Stimulated activated CD4-positive, alpha-beta T cell treated with anti-CD3 and anti-CD28 coated beads, Interleukin-1b, Interleukin-23, amount 100 ng/mL, for 4 hours (primary cell): ENCODE measurements around the gene EDEM1.
"Not testable (repeated sequence)": the region's sequence is repeated elsewhere in the genome, so short reads cannot be mapped to it uniquely, and the experiment has no call there.

Experiments
- DNase-seq, 2 donors: peaks; one replicate each; pipeline ENCODE4 v3.0.0-alpha.2; 2020; ENCODE audit warnings: low read depth in 2 of 2

Gene EDEM1

DNA sequence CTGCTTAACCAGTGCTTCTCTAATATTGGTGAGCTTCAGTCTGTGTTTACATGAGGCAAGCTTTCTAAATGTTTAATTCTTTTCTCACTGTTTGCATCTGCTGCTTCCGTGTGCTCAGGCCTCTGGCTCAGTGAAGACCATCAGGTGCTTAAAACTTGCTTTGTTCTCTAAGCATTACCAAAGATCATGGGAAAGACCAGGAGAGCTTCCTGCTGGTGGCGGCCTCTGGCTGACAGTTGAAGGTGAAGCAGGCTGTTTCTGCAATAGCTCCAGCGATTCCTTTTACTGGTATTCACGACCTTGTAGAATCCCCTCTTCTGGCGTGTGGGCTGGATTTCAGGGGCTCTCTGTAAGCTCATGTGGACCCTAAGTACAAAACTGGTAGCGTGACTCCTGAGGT is 45.1 kb downstream of the EDEM1 start:
- no peak for DNase-seq

DNA sequence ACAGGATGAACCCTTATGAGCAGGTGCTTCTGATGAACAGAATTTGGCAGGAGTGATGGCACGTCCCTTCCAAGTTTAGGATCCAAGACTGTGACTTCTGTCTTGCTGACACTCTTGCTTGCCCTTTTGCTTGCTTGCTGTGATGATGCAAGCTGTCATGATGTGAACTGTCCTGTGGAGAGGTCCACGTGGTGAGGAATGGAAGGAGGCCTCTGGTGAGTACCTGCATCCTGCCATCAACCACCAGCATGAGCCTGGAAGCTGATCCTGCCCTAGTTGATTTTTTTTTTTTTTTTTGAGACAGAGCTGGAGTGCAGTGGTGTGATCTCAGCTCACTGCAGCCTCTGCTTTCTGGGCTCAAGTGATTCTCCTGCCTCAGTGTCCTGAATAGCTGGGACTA is 45.5 kb downstream of the EDEM1 start:
- no peak for DNase-seq

DNA sequence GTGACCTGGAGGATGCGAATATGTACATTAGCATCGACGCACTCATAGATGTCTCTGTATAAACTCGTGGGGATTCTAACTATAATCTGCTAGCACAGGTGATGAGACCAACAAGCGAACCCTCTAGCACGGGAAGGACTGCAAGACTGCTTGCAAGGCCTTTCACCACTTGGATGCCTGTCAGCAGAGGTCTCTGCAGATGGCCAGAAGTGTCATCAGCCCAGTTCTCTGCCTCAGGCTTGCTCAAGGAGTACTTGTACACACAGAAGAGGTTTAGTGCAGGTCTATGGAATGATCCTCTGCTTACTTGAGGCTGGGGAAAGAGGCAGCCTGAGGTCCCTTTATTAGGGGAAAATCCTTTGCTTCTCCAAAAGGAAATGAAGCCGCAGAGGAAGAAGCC is 48.1 kb downstream of the EDEM1 start:
- DNase-seq, result no peak

DNA sequence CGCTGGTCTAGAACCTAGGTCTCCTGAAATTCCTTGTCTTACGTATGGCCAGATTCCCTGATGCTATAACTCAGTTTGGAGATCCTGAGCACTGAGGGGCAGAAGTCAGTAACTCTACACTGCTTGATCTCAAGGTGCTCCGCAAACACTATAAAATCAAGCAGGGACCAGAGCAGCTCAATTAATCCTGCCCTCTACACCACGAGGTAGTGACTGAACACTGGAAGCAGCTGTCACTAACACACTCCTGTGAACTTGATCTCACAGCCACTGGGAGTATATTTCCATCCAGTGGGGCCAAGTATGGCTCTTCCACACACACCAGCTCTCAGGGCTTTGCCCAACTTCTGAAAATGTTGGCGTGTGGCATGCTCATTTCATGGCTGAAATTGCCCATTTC is 51.0 kb downstream of the EDEM1 start:
- DNase-seq, result no peak

DNA sequence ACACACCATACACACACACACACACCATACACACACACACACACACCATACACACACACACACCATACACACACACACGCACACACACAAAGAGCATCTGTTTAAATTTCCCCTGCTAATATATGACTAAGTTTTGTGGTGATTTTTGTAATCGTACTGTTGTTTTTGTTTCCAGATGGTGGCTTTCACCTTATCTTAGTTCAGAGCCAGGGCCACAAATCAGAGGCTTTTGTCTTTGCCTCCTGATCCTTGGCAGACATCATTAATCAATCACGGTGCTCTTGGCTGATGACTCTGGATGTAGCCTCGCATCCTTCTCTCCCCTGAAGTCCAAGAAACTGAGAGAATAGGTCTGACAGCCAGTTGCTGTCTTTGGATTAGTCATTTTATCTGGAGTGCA is 52.1 kb downstream of the EDEM1 start:
- DNase-seq, result no peak

DNA sequence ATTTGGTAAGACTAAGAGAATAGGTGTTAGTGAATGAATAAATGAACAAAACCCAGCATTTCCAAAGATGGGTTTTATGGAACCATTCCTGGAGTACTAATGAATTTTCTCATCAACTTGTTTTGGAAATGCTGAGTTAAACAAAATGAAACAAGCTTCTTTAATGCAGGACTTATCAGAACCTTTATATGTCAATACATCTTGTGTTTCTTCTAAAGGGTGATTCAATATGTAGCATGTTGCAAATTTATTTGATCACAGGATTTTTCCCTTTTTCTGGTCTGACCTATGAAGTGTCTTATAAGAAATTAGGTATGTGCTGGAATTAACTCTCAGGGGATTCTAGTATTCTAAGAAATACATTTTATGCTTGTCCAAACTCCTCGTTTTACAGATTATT is 53.2 kb downstream of the EDEM1 start:
- no peak for DNase-seq

DNA sequence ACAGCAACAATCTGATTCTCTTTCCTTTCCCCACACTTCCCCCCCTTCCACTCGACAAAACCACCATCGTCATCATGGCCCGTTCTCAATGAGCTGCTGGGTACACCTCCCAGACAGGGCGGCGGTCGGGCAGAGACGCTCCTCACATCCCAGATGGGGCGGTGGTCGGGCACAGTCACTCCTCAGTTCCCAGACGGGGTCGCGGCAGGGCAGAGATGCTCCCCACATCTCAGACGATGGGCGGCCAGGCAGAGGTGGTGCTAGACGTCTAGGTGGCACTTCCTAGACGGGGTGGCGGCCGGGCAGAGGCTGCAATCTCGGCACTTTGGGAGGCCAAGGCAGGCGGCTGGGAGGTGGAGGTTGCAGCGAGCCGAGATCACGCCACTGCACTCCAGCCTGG is 55.3 kb downstream of the EDEM1 start:
- DNase-seq, result not testable (repeated sequence)

DNA sequence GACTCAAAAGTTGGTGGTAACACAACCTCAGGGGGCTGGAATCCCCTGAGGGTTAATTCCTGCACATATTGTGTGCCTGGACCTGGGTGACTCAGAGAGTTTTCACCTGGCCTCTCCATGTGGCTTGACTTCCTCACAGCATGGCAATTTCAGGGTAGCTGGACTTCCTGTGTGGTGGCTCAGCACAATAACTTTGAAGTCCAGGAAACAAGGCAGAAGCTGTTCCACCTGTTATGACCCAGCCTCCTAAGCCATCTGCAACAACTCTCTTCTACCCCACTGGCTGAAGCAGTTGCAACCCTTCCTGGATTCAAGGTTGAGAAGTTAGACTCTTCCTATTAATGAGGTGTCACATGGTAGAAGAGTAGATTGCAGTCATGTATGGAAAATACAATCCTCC is 58.4 kb downstream of the EDEM1 start:
- DNase-seq, result no peak

DNA sequence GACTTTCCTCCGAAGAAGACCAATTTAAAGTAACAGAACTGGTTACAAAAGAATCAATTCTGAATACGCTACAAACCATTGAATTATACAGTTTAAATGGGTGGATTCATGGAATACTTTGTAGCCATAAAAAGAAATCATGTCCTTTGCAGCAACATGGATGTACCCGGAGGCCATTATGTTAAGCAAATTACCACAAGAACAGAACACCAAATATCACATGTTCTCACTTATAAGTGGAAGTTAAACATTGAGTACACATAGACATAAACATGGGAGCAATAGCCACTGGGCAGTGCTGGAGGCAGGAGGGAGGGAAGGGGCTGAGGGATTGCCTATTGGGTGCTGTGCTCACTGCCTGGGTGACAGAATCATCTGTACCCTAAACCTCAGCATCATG is 61.3 kb downstream of the EDEM1 start:
- DNase-seq, result no peak

DNA sequence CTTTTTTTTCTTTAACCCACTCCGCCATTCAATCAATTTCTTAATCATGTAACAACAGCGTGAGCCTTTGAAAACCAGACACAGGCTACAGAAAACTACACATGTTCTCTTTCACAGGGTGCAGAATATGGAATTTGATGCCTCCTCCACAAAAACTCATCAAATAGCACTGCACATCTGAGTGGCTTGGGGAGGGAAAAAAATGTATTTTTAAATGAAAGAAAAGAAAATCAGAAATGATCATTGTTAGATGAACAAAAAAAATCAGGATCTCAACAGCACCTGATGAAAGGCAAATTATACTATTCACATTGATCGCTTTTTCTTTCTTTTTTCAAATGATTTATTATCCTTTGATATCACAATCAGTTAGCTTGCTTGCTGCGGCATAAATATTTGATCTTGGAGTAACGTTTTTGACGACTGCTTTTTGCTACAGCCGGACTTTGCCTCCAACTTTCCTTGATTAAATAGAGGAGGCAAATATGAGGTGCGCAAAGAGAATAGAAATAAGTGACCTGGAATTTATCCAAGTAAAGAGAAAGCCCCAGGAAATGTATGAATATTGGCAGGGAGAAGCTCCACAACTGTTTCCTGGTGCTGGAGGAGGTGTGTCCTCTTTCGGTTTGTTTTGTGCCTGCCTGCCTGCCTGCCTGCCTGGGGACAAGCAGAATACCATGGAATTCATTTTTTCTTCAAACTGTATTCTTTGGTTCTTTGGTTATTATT is 63.1 kb downstream of the EDEM1 start:
- no peak for DNase-seq

DNA sequence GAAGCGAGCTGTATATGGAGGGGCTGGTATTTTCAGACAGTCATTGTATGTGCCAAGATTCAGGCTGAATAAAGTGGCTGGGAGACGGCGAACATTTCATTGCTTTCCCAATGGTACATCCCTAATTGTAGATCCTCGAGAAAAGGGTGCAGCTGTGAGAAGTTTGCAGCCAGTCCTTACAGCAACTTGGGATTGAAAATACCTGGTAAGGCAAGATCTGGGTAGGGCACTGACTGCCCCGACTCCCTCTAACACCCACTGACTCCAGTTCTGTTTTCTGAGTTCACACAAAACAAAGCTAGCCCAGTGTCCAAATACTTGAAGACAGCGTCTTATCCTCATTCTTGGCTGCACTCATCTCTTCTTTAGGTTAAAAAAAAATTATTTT is 63.7 kb downstream of the EDEM1 start:
- no peak for DNase-seq

DNA sequence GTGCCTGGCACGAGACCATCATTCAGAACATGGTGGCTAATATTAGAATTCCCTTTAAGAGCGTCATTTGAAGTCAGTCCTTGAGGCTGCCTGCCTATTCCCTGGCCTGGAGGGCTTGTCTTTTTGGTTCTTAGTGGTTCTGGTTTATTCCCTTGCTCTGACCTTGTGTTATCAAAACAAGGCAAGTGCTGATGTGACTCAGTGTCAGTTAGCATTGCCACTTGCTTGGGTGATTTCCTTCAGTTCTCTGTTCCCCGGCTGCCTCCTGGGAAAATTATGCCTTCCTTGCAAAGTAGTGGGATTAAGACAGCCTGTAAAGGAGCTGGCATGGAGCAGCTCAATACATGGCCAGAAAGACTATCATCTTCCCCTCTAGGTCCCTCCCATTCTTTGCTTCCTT is 64.6 kb downstream of the EDEM1 start:
- no peak for DNase-seq

DNA sequence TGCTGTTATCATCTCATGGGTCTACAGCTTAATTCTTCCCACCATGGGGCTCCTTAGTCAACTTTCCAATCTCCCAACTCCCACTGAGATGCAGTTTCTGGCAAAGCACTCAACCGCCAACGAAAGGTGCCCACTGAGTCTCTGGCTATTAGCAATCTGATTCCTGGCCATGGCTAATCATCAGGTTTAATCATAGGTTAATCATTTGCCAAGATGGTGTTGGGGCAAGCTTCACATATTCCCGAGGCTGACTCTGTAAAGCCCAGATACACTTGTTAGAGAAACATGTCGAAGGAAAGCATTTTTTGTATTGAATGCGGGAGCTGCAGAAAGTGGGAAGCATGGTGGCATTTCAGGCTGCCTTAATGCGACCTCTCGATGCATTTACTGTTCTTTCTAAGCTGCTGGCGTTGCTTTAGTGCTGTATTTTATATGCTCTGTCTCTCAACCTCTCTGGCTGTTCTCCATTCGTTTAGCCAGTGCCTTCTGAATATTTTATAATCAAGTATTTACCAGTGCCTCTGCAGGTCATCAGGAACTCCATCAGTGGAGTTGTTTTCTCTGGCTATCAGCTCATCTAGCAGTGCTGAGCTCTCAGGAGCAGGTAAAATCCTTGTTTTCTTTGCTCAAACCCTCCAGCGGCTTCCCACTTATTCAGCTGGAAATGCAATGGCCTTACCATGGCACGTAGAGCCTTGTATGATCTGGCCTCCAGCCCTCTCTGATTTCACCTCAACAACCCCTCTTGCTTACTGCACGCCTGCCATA is 67.0 kb downstream of the EDEM1 start:
- no peak for DNase-seq

DNA sequence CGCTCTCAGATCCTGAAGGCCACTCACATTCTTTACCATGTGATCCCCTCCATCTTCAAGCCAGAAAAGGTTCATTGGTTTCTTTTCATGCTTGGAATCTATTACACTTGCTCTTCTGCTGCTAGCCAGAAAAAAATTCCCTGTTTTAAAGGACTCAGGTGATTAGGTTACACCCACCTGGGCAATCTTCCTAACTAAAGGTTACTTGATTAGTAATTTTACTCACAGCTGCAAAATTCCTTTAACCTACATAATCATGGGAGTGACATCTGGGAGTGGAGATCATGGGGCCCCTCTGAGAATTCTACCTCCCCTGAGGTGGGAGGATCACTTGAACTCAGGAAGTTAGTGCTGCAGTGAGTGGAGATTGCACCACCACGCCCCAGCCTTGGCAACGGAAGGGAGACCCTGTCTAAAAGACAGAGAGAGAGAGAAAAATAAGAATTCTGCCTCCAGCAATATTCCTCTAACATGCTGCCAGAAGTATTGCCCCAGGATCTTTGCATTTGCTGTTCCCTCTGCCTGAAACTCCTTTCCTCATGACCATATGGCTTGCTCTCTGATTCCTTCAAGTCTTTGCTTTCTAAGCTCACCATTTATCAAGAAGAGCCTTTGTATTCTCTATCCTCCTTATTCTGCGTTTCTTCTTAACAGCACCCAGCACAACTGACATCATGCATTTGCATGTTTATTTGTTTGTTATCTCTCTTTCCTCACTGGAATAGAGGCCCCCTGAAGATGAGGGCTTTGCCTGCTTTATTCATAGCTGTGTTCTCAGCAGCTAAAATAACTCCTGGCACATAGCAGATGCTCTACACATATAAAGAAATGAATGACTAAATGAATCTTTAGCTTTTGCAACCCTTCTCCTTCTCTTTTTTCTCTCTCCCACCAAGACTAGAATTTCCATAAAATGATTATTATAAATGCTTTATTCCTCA is 68.2 kb downstream of the EDEM1 start:
- DNase-seq, result no peak

DNA sequence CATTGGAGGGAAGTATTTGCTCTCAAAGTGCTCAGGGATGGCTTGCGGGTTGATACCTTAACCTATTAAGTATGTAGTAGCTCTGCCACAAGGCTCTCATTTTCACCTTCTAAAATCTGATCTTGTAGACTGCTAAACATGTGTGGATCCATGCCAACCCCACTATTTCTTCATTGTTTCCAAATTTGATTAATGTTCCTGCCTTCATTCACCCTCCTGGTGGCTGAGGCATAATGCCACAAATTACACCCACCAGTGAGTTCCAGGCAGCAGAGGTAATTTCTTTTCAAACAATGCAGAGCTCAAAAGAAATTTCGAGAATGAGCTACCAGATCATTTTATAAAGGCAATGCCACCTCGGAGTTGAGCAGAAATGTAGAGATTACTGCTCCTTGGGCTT is 71.0 kb downstream of the EDEM1 start:
- no peak for DNase-seq

DNA sequence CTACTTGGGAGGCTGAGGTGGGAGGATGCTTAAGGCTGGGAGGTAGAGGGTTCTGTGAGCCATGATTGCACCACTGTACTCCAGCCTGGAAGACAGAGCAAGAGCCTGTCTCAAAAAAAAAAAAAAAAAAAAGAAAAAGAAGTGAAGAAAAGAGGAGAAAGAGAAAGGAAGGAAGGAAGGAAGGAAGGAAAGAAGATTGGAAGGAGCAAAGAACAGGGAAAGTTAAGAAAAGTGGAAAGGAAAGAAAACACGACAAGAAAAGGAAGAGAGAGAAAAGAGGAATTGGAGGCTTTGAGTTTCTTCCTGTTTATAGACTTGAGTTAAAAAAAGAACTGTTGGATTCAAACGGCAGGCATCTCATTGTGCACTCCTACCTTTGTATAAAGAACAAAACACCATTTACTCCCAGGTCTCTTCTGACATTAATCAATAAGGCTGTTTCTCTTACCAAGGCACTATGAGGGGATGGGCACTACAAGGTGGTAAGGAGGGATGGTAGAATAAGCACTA is 73.5 kb downstream of the EDEM1 start:
- DNase-seq, result no peak

DNA sequence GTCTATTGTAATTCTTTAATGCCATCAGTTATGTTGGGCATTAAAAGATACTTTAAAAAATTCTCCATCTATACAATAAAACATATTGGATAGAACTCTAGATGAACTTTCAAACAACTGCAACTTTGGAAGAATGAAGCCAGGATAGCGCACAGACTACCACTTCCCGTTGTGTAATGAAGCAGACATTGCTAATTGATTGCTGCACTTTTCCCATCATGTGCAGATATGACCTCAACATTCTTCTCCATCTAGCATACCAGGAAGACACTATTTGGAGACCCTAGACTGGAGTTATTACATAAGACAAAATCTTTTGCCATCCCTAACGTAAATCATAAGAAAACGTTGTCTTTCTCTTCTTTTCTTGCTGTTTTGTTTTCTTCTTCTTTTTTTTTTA is 75.0 kb downstream of the EDEM1 start:
- no peak for DNase-seq

DNA sequence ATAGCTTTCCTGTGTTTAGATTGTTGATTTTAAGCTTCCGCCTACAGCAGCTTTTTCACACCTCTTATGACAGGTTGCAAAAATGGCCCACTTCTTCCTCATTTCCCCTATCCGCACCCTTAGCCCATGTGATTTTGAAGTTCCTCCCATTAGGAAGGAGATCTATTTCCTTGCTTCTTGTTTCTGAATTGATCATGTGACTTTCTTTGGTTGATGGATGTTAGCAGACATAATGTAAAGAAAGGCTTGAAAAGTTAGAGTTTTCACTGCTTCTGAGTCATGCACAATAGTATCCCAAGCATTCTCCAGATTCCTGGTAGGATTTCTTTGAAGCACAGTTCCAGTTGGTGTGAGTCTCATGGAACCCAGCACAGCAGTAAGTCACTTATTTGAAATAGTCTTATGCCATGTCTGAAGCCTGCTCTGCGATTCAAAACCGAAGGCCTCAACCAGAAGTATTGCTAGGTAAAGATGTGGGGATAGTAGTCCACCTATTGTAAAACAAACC is 76.6 kb downstream of the EDEM1 start:
- no peak for DNase-seq

DNA sequence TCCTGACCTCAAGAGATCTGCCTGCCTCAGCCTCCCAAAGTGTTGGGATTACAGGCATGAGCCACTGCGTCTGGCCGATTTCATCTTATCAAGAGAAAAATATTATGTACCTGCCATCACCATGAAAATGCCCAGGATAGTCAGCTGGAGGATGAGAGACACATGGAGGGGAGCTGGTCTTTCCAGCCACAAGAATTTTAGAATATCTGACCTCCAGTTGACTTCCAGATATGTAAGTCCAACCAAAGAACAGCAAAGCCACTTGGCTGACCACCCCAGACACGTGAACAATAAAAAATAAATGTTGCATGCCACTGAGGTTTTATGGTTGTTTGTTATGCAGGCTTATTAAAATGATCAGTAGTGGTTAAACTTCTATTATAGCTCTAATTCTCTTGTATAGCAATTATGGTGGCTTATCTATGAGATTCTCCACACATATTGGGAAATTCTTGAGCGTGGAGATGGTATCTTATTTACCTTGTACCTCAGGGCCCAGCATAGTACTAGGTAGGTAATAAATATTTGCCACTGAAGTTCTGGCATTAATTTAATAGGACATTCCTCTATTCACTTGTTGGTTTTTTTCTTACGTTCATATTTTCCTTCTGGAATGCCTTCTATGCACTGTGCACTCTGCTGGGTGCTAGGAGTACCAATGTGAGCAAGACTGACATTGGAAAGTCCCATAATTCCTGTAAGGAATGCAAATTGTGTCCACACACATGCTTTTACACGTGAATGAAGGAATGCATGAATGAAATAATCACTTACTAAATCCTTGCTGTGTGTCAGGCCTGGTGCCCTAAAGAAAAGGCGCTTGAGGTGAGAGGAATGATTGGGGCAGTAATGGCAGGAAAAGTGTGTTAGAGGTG is 77.6 kb downstream of the EDEM1 start:
- no peak for DNase-seq

DNA sequence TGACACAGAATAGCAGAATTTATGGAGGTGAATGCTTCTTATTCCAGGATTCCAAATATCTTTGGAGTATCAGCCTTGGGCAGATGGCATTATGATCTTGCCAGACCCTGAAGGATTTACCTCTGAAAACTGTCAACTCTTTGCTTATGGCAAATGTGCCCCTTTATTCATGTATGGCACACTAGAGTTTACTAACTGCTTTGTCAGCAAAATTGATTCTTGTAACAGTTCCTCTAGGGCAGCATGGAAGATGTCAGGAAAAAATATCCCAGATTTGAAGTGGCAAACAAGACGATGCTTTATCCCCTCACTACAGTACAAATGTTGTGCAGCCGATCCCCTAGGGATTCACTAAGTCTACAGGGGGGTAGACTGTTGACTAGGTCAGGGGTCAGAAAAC is 79.7 kb downstream of the EDEM1 start:
- DNase-seq, result no peak

DNA sequence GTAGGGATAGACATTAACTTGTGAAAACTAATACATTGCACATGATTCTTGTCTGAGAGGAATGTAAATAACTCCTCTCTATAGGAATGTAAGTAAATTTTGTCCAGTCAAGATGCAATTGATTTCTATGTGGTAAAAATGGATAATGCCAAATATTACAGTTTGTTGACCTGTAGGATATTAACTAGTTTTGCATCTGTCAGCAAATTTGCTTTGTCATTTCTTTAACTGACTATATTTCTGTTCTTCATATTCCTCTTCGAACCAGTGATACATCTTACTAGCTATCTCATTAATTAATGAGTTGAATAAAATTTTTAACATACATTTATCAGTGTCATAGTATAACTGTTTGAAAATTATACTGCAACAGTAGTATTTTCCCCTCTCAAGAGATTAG is 80.4 kb downstream of the EDEM1 start:
- DNase-seq, result no peak
